OCI-M1 (cell line): ENCODE results near the gene ALDH7A1.

Experiments
- DNase-seq: peaks from one replicate; lab custom pipeline; 2025; lab: John Stamatoyannopoulos, UW

ALDH7A1 gene

GRCh38 chr5:126509339-126509738 lies 85.7 kb downstream of the ALDH7A1 start:
- DNase-seq, result no peak

DNA sequence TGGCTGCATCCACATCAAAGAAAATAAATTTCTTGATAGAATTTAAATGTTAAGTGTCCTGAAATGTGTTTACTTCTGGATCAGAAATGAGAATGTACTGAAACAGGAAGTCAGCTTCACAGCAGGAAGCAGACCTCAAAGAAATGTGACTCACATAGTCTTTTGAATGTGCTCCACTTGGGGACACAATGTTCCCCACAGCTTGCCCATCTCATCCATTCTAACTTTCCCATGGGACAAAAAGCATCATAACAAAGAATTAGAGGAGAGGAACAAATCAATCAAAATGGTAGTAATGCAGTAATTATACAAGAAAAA lies 86.1 kb downstream of the ALDH7A1 start:
- DNase-seq, result peak; percentile 4

DNA sequence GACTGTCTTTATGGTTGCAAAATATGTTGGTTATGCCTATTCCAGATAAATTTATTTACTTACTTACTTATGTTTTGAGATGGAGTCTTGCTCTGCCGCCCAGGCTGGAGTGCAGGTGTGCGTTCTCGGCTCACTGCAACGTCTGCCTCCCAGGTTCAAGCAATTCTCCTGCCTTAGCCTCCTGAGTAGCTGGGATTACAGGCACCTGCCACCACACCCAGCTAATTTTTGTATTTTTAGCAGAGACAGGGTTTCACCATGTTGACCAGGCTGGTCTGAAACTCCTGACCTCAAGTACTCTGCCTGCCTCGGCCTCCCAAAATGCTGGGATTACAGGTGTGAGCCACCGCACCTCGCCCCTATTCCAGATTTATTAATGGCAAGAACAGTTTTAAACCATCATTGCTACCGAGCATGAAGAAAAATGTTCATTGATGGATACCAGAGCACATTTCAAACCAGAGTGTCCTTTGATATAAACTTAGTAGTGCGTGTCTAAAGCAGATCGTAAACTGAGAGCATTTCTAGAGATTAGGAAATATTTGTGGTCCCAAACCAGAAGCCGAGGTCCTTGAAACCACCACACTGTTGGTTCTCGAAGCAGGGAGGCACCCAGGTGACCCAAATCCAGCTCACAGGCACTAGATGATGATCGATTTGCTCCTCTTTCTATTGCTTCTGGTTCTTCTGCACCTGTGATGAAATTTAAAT lies 86.6 kb downstream of the ALDH7A1 start:
- DNase-seq, result no peak

GRCh38 chr5:126506079-126506478 lies 88.9 kb downstream of the ALDH7A1 start:
- DNase-seq, result no peak

GRCh38 chr5:126503602-126504104 lies 91.4 kb downstream of the ALDH7A1 start:
- DNase-seq, result peak; percentile 20

- no peak for DNase-seq
Measured at GRCh38 chr5:126501448-126501847, 93.6 kb downstream of the ALDH7A1 start.

GRCh38 chr5:126499853-126500342 lies 95.1 kb downstream of the ALDH7A1 start:
- DNase-seq, result peak; percentile 51

DNA sequence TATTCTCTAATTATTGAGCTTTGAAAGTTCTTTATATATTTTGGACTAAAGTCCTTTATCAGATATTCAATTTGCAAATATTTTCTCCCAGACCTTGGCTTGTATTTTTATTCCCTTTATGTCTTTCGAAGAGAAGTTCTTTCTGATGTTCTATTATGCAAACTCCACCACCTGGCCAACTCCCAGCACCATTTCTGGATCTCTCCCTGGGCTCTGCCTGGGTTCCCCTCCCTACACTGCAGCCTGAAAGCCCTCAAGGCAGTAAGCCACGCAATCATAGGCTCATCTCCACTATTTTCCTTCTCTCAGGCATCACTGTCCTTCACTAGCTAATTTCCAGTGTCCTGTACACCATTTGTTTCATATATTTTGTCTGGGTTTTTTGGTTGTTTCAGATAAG lies 95.7 kb downstream of the ALDH7A1 start:
- DNase-seq, result no peak

- no peak for DNase-seq
Measured at GRCh38 chr5:126497506-126497905, 97.5 kb downstream of the ALDH7A1 start.

DNA sequence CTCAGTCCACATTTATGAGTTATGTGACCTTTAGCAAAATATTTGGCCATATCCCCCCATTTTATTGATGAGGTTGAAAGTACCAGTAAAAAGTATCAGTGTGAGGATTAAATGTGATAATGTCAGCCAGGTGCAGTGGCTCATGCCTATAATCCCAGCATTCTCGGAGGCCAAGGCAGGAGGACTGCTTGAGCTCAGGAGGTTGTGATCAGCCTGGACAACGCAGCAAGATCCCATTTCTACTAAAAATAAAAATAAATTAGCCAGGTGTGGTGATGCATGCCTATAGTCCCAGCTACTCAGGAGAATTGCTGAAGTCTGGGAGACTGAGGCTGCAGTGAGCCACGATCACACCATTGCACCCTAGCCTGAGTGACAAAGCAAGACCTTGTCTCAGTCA lies 100.6 kb downstream of the ALDH7A1 start:
- no peak for DNase-seq

GRCh38 chr5:126492939-126493338 lies 102.1 kb downstream of the ALDH7A1 start:
- DNase-seq, result no peak

GRCh38 chr5:126490167-126490940 lies 104.7 kb downstream of the ALDH7A1 start:
- peak; percentile 1 for DNase-seq

DNA sequence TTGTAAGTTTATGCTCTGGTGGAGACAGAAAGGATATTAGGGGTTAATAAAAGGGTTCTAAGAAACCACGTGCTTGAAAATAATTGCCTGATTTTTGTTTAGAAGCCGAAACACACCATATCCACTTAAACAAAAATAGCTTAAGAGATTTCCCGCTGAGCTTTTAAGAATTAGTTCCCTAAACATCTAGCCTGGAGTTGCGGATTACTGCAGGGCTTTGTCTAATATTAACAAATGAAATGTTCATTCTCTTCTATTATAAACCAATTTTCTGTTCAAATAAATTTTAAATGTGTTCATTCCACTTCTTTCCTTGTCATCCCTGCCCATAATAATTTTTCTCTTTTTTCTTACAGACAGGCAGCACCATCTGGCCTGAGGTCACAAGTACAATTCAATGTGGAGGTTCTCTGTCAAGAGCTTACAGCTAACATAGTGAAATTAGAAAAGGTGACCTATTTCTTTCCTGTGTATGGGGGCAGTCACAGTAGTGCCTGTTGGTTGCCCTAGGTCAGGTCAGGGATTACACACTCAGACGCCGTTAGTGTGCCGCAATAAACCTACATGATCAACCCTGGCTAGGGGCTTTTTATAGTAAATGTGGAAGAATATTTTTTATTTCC lies 106.5 kb downstream of the ALDH7A1 start:
- DNase-seq, result no peak

DNA sequence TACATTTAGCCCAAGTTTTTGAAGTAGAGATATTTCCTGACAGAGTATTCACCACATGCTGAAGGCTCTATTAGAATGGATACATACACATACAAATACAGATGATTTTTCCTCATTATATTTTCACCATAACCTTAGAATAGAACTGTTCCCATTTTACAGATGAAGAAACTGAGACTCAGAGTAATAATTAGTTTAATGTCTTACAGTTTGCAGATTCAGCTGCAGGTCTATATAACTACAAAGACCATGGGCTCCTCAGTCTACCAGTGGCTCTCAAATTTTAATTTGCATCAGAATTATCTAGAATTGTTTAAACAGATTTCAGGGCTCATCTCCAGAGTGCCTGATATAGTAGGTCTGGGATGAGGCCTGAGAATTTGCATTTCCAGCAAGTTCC lies 107.4 kb downstream of the ALDH7A1 start:
- DNase-seq, result no peak

DNA sequence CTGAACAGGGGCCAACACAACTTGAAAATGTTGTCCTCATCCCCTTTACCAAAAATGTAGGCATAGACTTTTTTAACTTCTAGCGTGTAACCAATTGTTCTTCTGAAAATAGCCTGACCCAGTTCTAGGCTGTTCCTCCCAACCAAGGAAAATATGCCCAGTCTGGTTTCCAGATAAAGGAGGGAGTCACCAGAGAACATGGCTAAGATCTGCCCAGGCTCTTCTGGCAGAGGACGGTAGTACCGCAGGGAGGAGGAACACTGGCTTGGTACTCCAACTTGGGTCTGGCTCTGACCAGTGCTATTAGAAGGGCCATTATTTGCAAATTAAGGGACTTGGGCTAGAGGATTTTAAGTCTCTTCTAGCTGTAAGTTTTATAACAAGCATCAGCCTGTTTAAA lies 108.7 kb downstream of the ALDH7A1 start:
- no peak for DNase-seq

- no peak for DNase-seq
Measured at GRCh38 chr5:126484253-126484652, 110.8 kb downstream of the ALDH7A1 start.

GRCh38 chr5:126483156-126483555 lies 111.9 kb downstream of the ALDH7A1 start:
- DNase-seq, result no peak

- no peak for DNase-seq
Measured at GRCh38 chr5:126482591-126482990, 112.4 kb downstream of the ALDH7A1 start.

- no peak for DNase-seq
Measured at GRCh38 chr5:126481243-126481642, 113.8 kb downstream of the ALDH7A1 start.
